ENCODE measurements around the gene CYTH3. TPM values are rescaled to one million over a fixed set of nuclear protein-coding genes. Genes with fewer than 3 reads are reported as not detected.

CYTH3 gene
- total RNA-seq, 1 experiment from 2014 or later, result 16.7 TPM

GRCh38 chr7:6259257-6259656 is 13.2 kb downstream of the CYTH3 start (continued):
- TF ChIP-seq ATF3 (IDR thresholded peaks at IDR 0.05), result no peak

- H3K9ac ChIP-seq (ENCODE audit: low read length), result no peak overlapping the region
- no peaks in the 10 kb centered on the region for H3K9me3 ChIP-seq (ENCODE audit: control insufficient read depth in 1 of 2, insufficient read depth in 1 of 2, low read depth in 1 of 2, low read length in 2 of 2)
- H3K4me2 ChIP-seq (ENCODE audit: low read length), result no peak overlapping the region
- DNase-seq (ENCODE audit: low read depth, low spot score), result no peak
- no peak overlapping the region for H3K27ac ChIP-seq (ENCODE audit: low read depth, low read length)
- no TSS peak for BruUV-seq (replicated peaks)
- no peak overlapping the region for H2AFZ ChIP-seq (ENCODE audit: low read depth, low read length, poor library complexity, severe bottlenecking)
- H3K4me3 ChIP-seq (replicated peaks in 1 of 2; ENCODE audit: low read depth in 1 of 2, low read length in 2 of 2), result no peak overlapping the region
- no peak for ATAC-seq
- H3K9me2 ChIP-seq (ENCODE audit: insufficient read depth), result no peaks in the 10 kb centered on the region
- no peaks in the 10 kb centered on the region for H3K36me3 ChIP-seq (ENCODE audit: control insufficient read depth in 1 of 2, insufficient read depth in 2 of 2, low read length in 2 of 2)
- H3K79me2 ChIP-seq (ENCODE audit: insufficient read depth, low read length), result peaks cover 71% of the 10 kb centered on the region
- ChIA-PET RAD21 (ENCODE audit: low non-redundant PET in 1 of 2, low total read pairs in 2 of 2, uncharacterized antibody in 2 of 2, unreplicated experiment in 2 of 2) (no interaction called here), POLR2A (no interaction called here), CTCF (no interaction called here)
- H3K27me3 ChIP-seq (ENCODE audit: insufficient read depth, low read length), result no peaks in the 10 kb centered on the region
- intact Hi-C loops (cut with micrococcal nuclease), result no loop called here
- peaks cover 0 to 4% of the 10 kb centered on the region in 2 experiments; a peak in 1 of 4 replicates for H3K4me1 ChIP-seq (ENCODE audit: control insufficient read depth in 1 of 2, insufficient read depth in 2 of 2, low read length in 2 of 2)
- TF ChIP-seq RAD21 (IDR thresholded peaks at IDR 0.05; ENCODE audit: low read depth) (no peak), ELF1 (IDR thresholded peaks at IDR 0.05; ENCODE audit: borderline replicate concordance, low read depth) (no peak), TCF7L2 (IDR thresholded peaks at IDR 0.05; ENCODE audit: borderline replicate concordance, extremely low read depth, insufficient read depth, insufficient read length) (no peak), EZH2phosphoT487 (IDR thresholded peaks at IDR 0.05; ENCODE audit: borderline replicate concordance) (no peak), ZNF274 (IDR thresholded peaks at IDR 0.05; ENCODE audit: low read depth, low read length) (no peak), SIN3A (IDR thresholded peaks at IDR 0.05; ENCODE audit: low read depth) (no peak), ZFX (IDR thresholded peaks at IDR 0.05) (no peak), JUND (IDR thresholded peaks at IDR 0.05) (no peak), CEBPB (IDR thresholded peaks at IDR 0.05; ENCODE audit: low read depth) (no peak), EGR1 (IDR thresholded peaks at IDR 0.05; ENCODE audit: low read depth) (no peak), POLR2AphosphoS5 (IDR thresholded peaks at IDR 0.05; ENCODE audit: low read depth, low read length) (no peak), REST (IDR thresholded peaks at IDR 0.05; ENCODE audit: low read depth) (no peak), POLR2A (IDR thresholded peaks at IDR 0.05; ENCODE audit: borderline replicate concordance, extremely low read depth, insufficient read depth, insufficient read length) (no peak), CBX3 (IDR thresholded peaks at IDR 0.05; ENCODE audit: low read depth) (no peak), SP1 (IDR thresholded peaks at IDR 0.05; ENCODE audit: low read depth) (no peak)
- H4K20me1 ChIP-seq (ENCODE audit: insufficient read depth), result 0 out of 2 replicates have a peak, but pooled peaks cover 4% of the 10 kb centered on the region
Observed at GRCh38 chr7:6258440-6259182, 13.8 kb downstream of the CYTH3 start.
